ENCODE data around the gene LRRC15. TPM values are rescaled to one million over a fixed set of nuclear protein-coding genes. Genes with fewer than 3 reads are reported as not detected.

The LRRC15 gene
- total RNA-seq, 2 experiments from 2014 or later, result 0.04 TPM; not detected in 1

- POLR2A ChIA-PET, result no interaction called here
- Mint-ChIP-seq H3K4me3 (peak overlapping the region; percentile 50), H3K9me3 (ENCODE audit: low read depth) (no peaks in the 10 kb centered on the region), H3K27ac (no peak overlapping the region), H3K27me3 (peaks cover 25% of the 10 kb centered on the region), H3K36me3 (ENCODE audit: low read depth) (no peaks in the 10 kb centered on the region), H3K4me1 (no peaks in the 10 kb centered on the region)
- intact Hi-C loops (cut with DNase I, micrococcal nuclease), result loop anchor here (1.0 to 5.0 kb wide), 6 partner anchors 71 to 929 kb away; partner anchors contain the start of gene TMEM44 (in 1 of the 2)
- no peak for DNase-seq
- no peak for ATAC-seq
- CTCF ChIA-PET, result interaction anchor here (0.7 to 5.4 kb wide), 10 partner anchors 10 to 920 kb away, joined by 3 to 90 read pairs (median 8); no protein-coding TSS in a partner anchor
These were observed 36.7 kb downstream of the LRRC15 start for GRCh38 chr3:194332858-194333211.

GRCh38 chr3:194330579-194330978, 39.0 kb downstream of the LRRC15 start:
- Mint-ChIP-seq H3K4me3 (no peak overlapping the region), H3K27ac (no peak overlapping the region), H3K27me3 (peaks cover 18% of the 10 kb centered on the region), H3K4me1 (no peaks in the 10 kb centered on the region), H3K9me3 (ENCODE audit: low read depth) (no peaks in the 10 kb centered on the region), H3K36me3 (ENCODE audit: low read depth) (no peaks in the 10 kb centered on the region)
- CTCF ChIA-PET, result interaction anchor here (0.9 to 1.3 kb wide), 2 partner anchors 13 to 69 kb away, joined by 3 to 5 read pairs; no protein-coding TSS in a partner anchor
- DNase-seq, result no peak
- no peak for ATAC-seq
- POLR2A ChIA-PET, result no interaction called here
- intact Hi-C loops (cut with DNase I, micrococcal nuclease), result loop anchor here in 1 of 2 experiments (5.0 kb wide), 3 partner anchors 137 to 932 kb away; partner anchors contain the start of gene TMEM44

DNA sequence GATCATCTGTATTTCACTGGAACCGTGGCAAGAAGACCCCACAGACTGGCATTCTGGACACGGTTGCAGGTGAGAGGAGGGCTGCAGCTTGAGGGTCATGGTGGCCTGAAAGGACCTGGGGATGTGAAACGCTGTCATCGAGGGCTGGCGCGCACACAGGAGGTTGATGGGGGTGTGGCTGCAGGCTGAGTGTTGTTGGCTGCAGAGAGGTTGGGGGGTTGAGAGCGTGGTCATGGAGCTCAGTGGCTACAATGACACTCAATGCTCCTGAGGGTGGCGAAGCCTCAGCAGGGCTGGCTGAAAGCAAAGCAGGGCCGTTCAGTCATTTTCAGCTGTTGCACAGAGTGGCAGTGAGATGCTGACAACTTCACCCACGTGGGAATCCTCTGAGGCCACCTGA, 39.4 kb downstream of the LRRC15 start:
- ChIA-PET CTCF (interaction anchor here (0.7 to 1.8 kb wide), 4 partner anchors 12 to 108 kb away, joined by 3 to 6 read pairs (median 4); no protein-coding TSS in a partner anchor), POLR2A (no interaction called here)
- Mint-ChIP-seq H3K9me3 (ENCODE audit: low read depth) (no peaks in the 10 kb centered on the region), H3K4me1 (no peaks in the 10 kb centered on the region), H3K27ac (no peak overlapping the region), H3K4me3 (no peak overlapping the region), H3K36me3 (ENCODE audit: low read depth) (no peaks in the 10 kb centered on the region), H3K27me3 (peaks cover 18% of the 10 kb centered on the region)
- intact Hi-C loops (cut with DNase I, micrococcal nuclease), result loop anchor here in 1 of 2 experiments (5.0 kb wide), 3 partner anchors 137 to 932 kb away; partner anchors contain the start of gene TMEM44
- DNase-seq (no peak), ATAC-seq (no peak)

DNA sequence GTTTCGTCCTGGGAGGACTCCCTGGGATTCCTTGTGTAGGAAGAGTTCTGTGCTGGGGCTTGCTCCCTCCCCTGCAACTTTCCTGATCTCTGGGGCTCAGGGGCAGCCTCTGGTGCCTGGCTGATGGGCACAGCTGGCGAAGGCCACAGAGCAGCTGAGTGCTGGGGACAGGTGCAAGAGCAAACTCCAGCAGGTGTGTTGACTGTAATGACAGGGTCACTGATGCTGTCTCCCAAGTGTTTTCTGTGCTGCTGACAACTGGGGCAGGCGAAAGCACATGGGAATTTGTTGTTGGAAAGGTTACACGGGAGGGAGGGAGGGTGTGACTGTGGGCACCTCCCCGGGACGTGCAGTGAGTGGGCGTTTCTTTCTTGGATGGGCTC, 40.0 kb downstream of the LRRC15 start:
- DNase-seq (no peak), ATAC-seq (no peak)
- no peaks in the 10 kb centered on the region for H3K36me3 Mint-ChIP-seq (ENCODE audit: low read depth)
- H3K4me3 Mint-ChIP-seq, result no peak overlapping the region
- ChIA-PET CTCF (interaction anchor here (0.7 to 1.8 kb wide), 5 partner anchors 12 to 108 kb away, joined by 3 to 7 read pairs (median 5); no protein-coding TSS in a partner anchor), POLR2A (no interaction called here)
- H3K4me1 Mint-ChIP-seq, result no peaks in the 10 kb centered on the region
- H3K9me3 Mint-ChIP-seq (ENCODE audit: low read depth), result no peaks in the 10 kb centered on the region
- H3K27me3 Mint-ChIP-seq, result peaks cover 18% of the 10 kb centered on the region
- intact Hi-C loops (cut with DNase I, micrococcal nuclease), result no loop called here
- no peak overlapping the region for H3K27ac Mint-ChIP-seq

DNA sequence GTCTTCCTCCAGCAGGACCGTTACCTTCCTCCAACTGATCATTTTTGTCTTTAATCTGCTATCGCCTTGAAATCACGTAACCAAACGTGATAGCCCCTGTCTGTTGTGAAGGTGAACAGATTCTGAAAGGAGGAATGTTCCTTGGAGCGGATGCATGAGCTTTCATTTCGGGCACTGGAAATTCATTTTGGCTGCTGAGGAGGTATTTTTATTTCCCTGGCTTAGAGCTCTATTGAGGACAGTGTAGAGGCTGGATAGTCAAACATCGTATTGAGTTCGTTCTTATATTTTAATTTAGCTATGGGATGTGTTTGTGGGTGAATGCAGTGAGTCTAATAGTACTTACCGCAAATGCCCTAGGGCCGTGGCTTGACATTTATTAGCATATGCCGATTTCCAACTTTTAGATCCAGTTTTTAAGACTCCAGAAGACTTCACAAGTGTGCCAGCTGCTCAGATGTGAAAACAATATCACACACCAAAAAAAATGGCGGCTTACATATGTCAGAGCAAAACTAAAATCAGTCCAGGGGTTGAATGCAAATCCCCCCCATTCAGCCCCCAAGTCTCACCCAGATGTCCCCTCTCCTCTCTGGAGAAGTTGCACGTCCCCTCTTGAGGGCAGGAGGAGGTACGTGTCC, 40.5 kb downstream of the LRRC15 start:
- no peak for DNase-seq
- Mint-ChIP-seq H3K36me3 (ENCODE audit: low read depth) (no peaks in the 10 kb centered on the region), H3K4me3 (no peak overlapping the region), H3K9me3 (ENCODE audit: low read depth) (no peaks in the 10 kb centered on the region), H3K27ac (no peak overlapping the region), H3K4me1 (no peaks in the 10 kb centered on the region), H3K27me3 (peaks cover 15% of the 10 kb centered on the region)
- ChIA-PET CTCF (interaction anchor here (0.6 to 1.8 kb wide), 7 partner anchors 13 to 343 kb away, joined by 3 to 7 read pairs (median 4); no protein-coding TSS in a partner anchor), POLR2A (no interaction called here)
- no peak for ATAC-seq
- intact Hi-C loops (cut with DNase I, micrococcal nuclease), result no loop called here

GRCh38 chr3:194328053-194328657, 41.4 kb downstream of the LRRC15 start:
- intact Hi-C loops (cut with DNase I, micrococcal nuclease), result no loop called here
- Mint-ChIP-seq H3K27ac (no peak overlapping the region), H3K4me3 (no peak overlapping the region), H3K9me3 (ENCODE audit: low read depth) (no peaks in the 10 kb centered on the region), H3K36me3 (ENCODE audit: low read depth) (no peaks in the 10 kb centered on the region), H3K27me3 (peaks cover 11% of the 10 kb centered on the region), H3K4me1 (peaks cover under 1% of the 10 kb centered on the region)
- DNase-seq, result peak; percentile 60
- POLR2A ChIA-PET, result no interaction called here
- CTCF ChIA-PET, result interaction anchor here (0.7 to 1.8 kb wide), 6 partner anchors 12 to 343 kb away, joined by 3 to 7 read pairs (median 4); no protein-coding TSS in a partner anchor
- ATAC-seq, result peak; percentile 44

DNA sequence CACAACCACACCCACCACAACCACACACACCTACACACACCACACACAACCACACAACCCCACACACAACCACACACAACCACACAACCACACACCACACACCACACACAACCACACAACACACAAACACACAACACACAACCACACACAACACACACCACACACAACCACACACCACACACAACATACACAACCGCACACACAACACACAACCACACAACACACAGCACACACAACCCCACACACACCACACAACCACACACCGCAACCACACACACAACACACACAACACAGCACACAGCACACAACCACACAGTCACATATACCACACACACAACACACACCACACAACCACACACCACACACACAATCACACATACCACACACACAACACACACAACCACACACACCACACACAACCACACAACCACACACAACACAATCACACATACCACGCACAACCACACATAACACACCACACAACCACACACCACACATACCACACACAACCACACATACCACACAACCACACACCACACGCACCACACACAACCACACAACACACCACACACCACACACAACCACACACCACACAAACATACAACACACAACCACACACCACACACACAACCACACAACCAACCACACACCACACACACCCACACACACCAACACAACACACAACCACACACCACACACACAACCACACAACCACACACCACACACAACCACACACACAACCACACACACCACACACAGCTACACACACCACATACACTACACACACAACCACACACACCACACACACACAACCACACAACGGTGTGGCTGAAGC, 42.1 kb downstream of the LRRC15 start:
- Mint-ChIP-seq H3K4me1 (peaks cover 8% of the 10 kb centered on the region), H3K27ac (no peak overlapping the region), H3K4me3 (no peak overlapping the region), H3K9me3 (ENCODE audit: low read depth) (no peaks in the 10 kb centered on the region), H3K36me3 (ENCODE audit: low read depth) (no peaks in the 10 kb centered on the region), H3K27me3 (peaks cover 4% of the 10 kb centered on the region)
- no peak for ATAC-seq
- CTCF ChIA-PET, result interaction anchor here (0.7 to 1.7 kb wide), 2 partner anchors 11 to 21 kb away, joined by 3 to 7 read pairs; no protein-coding TSS in a partner anchor
- DNase-seq, result peak; percentile 28
- intact Hi-C loops (cut with DNase I, micrococcal nuclease), result no loop called here
- POLR2A ChIA-PET, result no interaction called here

GRCh38 chr3:194326968-194327217, 42.6 kb downstream of the LRRC15 start:
- H3K27me3 Mint-ChIP-seq, result peaks cover 4% of the 10 kb centered on the region
- intact Hi-C loops (cut with DNase I, micrococcal nuclease), result no loop called here
- ATAC-seq, result no peak
- no peak overlapping the region for H3K27ac Mint-ChIP-seq
- H3K36me3 Mint-ChIP-seq (ENCODE audit: low read depth), result no peaks in the 10 kb centered on the region
- ChIA-PET POLR2A (no interaction called here), CTCF (no interaction called here)
- no peaks in the 10 kb centered on the region for H3K9me3 Mint-ChIP-seq (ENCODE audit: low read depth)
- DNase-seq, result no peak
- peaks cover 11% of the 10 kb centered on the region for H3K4me1 Mint-ChIP-seq
- H3K4me3 Mint-ChIP-seq, result no peak overlapping the region

DNA sequence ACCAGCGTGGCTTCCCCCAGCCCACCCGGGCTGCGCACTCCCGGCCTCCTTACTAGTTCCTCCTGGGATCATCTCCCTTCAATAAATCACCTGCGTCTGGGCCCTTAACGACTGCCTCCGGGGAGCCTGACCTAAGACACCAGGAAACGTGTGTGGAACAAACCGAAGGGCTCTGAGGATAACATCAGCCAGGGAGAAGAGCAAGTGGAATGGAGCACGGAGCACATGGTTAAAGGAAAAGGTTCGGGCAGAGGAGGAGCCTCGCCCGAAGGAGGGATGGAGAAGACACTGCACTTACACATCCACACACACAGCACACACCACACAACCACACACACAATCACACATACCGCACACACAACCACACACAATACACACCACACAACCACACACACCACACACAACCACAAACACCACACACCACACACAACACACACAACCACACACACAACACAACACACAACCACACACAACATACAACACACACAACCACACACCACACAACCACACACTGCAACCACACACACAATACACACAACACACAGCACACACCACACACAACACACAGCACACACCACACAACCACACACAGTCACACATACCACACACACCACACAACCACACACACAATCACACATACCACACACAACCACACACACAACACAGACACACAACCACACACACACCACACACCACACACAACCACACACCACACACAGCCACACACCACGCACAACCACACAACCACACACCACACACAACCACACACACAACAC, 43.2 kb downstream of the LRRC15 start:
- CTCF ChIA-PET, result interaction anchor here (0.9 kb wide), 1 partner anchor 466 kb away, joined by 3 read pairs; no protein-coding TSS in a partner anchor
- POLR2A ChIA-PET, result no interaction called here

DNA sequence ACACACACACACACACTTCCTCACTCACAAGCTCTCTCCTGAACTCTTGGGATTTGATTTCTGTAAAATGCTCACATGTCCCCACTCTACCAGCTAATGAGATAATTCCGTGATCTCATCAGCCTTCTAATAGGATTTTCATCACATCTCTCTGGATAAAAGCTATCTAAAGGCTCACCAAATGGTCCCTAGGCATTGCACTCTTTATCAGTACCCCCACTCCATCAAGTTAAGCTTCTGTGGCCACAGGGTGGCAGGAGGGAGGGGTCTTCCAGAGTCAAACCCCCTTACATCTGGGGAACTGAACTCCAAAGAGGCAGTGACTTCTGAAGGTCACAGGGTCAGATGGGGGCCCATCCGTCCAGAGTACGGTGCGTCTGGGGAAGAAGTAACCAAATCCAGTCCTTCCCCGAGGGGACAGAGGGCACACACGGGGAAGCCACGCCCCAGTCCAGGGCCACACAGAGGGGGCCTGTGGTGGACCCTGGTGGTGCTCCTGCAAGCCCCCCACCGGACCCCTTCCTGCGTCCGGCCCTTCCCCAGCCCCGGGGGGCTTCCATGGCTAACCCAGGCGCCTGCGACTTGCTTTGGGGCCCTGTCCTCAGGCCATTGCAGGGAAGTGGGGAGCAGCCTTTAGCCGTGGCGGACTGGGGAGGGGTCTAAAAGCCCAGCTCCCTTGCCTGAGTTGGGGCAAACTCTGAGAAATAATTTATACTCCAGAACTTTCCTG, 44.0 kb downstream of the LRRC15 start:
- no peaks in the 10 kb centered on the region for H3K36me3 Mint-ChIP-seq (ENCODE audit: low read depth)
- intact Hi-C loops (cut with DNase I, micrococcal nuclease), result no loop called here
- H3K27ac Mint-ChIP-seq, result no peak overlapping the region
- DNase-seq, result peak; percentile 22
- no peaks in the 10 kb centered on the region for H3K9me3 Mint-ChIP-seq (ENCODE audit: low read depth)
- ATAC-seq, result no peak
- POLR2A ChIA-PET, result no interaction called here
- H3K4me1 Mint-ChIP-seq, result peaks cover 11% of the 10 kb centered on the region
- CTCF ChIA-PET, result interaction anchor here (0.5 to 1.2 kb wide), 3 partner anchors 8 to 467 kb away, joined by 3 to 4 read pairs (median 3); no protein-coding TSS in a partner anchor
- no peak overlapping the region for H3K4me3 Mint-ChIP-seq
- no peaks in the 10 kb centered on the region for H3K27me3 Mint-ChIP-seq

More for the DNA sequence above, 43.2 kb downstream of the LRRC15 start:
- H3K9me3 Mint-ChIP-seq (ENCODE audit: low read depth), result no peaks in the 10 kb centered on the region
- intact Hi-C loops (cut with DNase I, micrococcal nuclease), result no loop called here
- no peaks in the 10 kb centered on the region for H3K36me3 Mint-ChIP-seq (ENCODE audit: low read depth)
- no peak overlapping the region for H3K4me3 Mint-ChIP-seq
- H3K27me3 Mint-ChIP-seq, result no peaks in the 10 kb centered on the region
- peaks cover 11% of the 10 kb centered on the region for H3K4me1 Mint-ChIP-seq
- no peak overlapping the region for H3K27ac Mint-ChIP-seq
- ATAC-seq (no peak), DNase-seq (peak; percentile 30)
